HCT116 (cell line): ENCODE results near the gene OR5AC2. TPM values are rescaled to one million over a fixed set of nuclear protein-coding genes. Genes with fewer than 3 reads are reported as not detected.

ENCODE experiments used
- ATAC-seq: fragments of 200-7000 bp; cut with Tn5 transposase; 2 replicates; pipeline ENCODE4 v1.9.1; 2020; ENCODE audit warnings: mild to moderate bottlenecking, moderate library complexity
- BruUV-seq: library from RNA; stranded (reverse); fragments of 400-500 nt; replicated peaks from 2 replicates; lab custom pipeline; 2021; lab: Mats Ljungman, UMichigan
- CTCF ChIA-PET: fragments of 300-600 bp; sonication (Branson Sonifier 250); formaldehyde crosslinking; loops from one replicate; lab custom pipeline; 2021; ENCODE audit warnings: antibody characterized with exemption; lab: Charles Lee
- POLR2A ChIA-PET: fragments of 300-600, 350-600 bp; sonication (Branson Sonifier 250); formaldehyde crosslinking; loops from one replicate; lab custom pipeline; 2021; ENCODE audit warnings: antibody characterized with exemption; lab: Charles Lee
- RAD21 ChIA-PET, 2 experiments: fragments of 300-600 bp; sonication (Branson Sonifier 250); formaldehyde crosslinking; loops; one replicate each; lab custom pipeline; 2023; ENCODE audit warnings: low total read pairs in 2 of 2; ENCODE audit not compliant: uncharacterized antibody in 2 of 2, unreplicated experiment in 2 of 2, low non-redundant PET in 1 of 2; lab: Charles Lee
- DNase-seq: peaks from one replicate; pipeline ENCODE4 v3.0.0-alpha.2; 2010; ENCODE audit warnings: low read depth, low spot score
- H2AFZ ChIP-seq: fragments of 200-600 bp; shearing (Covaris generic), sonication (generic); 2 replicates; pipeline ENCODE4 v1.6.1; 2017; ENCODE audit warnings: low read depth, mixed run types, mixed read lengths, antibody characterized with exemption, low read length; ENCODE audit not compliant: poor library complexity, severe bottlenecking
- H3K27ac ChIP-seq: 2 replicates; pipeline ENCODE4 v1.5.1; 2012; ENCODE audit warnings: low read depth, low read length
- H3K27me3 ChIP-seq: fragments of 200-600 bp; sonication (generic); 2 replicates; pipeline ENCODE4 v1.6.1; 2016; ENCODE audit warnings: mixed run types, low read length, mixed read lengths; ENCODE audit not compliant: insufficient read depth
- H3K36me3 ChIP-seq, 2 experiments: fragments of 200-500 bp in 1 of 2; fragments of 200-600 bp in 1 of 2; sonication (Bioruptor generic) in 1 of 2; sonication (generic) in 1 of 2; 2 replicates each; pipeline versions ENCODE4 v1.5.1 to v1.6.1; 2014 to 2016; ENCODE audit warnings: low read length in 2 of 2, inconsistent platforms in 1 of 2, mixed read lengths in 1 of 2, mixed run types in 1 of 2; ENCODE audit not compliant: insufficient read depth in 2 of 2, control insufficient read depth in 1 of 2
- H3K4me1 ChIP-seq, 2 experiments: fragments of 200-600 bp in 1 of 2; sonication (generic) in 1 of 2; 2 replicates each; pipeline versions ENCODE4 v1.5.1 to v1.6.1; 2012 to 2017; ENCODE audit warnings: low read length in 2 of 2, inconsistent platforms in 1 of 2, mild to moderate bottlenecking in 1 of 2, mixed read lengths in 1 of 2, mixed run types in 1 of 2, moderate library complexity in 1 of 2; ENCODE audit not compliant: insufficient read depth in 2 of 2, control insufficient read depth in 1 of 2
- H3K4me2 ChIP-seq: fragments of 200-600 bp; sonication (generic); 2 replicates; pipeline ENCODE4 v1.6.1; 2017; ENCODE audit warnings: mixed run types, low read length, mixed read lengths
- H3K4me3 ChIP-seq, 2 experiments: fragments of 200-600 bp in 1 of 2; sonication (generic) in 1 of 2; replicated peaks in 1 of 2; 2 replicates each; pipeline ENCODE4 v1.5.1; 2011 to 2016; ENCODE audit warnings: low read length in 2 of 2, control low read depth in 1 of 2, low read depth in 1 of 2, mild to moderate bottlenecking in 1 of 2, mixed read lengths in 1 of 2, mixed run types in 1 of 2
- H3K79me2 ChIP-seq: fragments of 200-600 bp; sonication (generic); 2 replicates; pipeline ENCODE4 v1.6.1; 2017; ENCODE audit warnings: mild to moderate bottlenecking, mixed run types, low read length, moderate library complexity, mixed read lengths; ENCODE audit not compliant: insufficient read depth
- H3K9ac ChIP-seq: fragments of 200-600 bp; sonication (generic); 2 replicates; pipeline ENCODE4 v1.6.1; 2016; ENCODE audit warnings: low read length, mixed read lengths
- H3K9me2 ChIP-seq: fragments of 200-600 bp; sonication (generic), shearing (Covaris generic); 2 replicates; pipeline ENCODE4 v1.6.1; 2017; ENCODE audit warnings: mixed run types, mild to moderate bottlenecking, moderate library complexity; ENCODE audit not compliant: insufficient read depth
- H3K9me3 ChIP-seq, 2 experiments: fragments of 200-500 bp in 1 of 2; fragments of 200-600 bp in 1 of 2; sonication (Bioruptor generic) in 1 of 2; sonication (generic) in 1 of 2; 2 replicates each; pipeline ENCODE4 v1.6.1; 2014 to 2017; ENCODE audit warnings: low read length in 2 of 2, mixed read lengths in 2 of 2, inconsistent platforms in 1 of 2, low read depth in 1 of 2, mild to moderate bottlenecking in 1 of 2, mixed run types in 1 of 2, moderate library complexity in 1 of 2; ENCODE audit not compliant: control insufficient read depth in 1 of 2, insufficient read depth in 1 of 2
- H4K20me1 ChIP-seq: fragments of 200-600 bp; sonication (generic), shearing (Covaris generic); 2 replicates; pipeline ENCODE4 v1.6.1; 2017; ENCODE audit warnings: mixed run types, mild to moderate bottlenecking, moderate library complexity; ENCODE audit not compliant: insufficient read depth
- CBX3 ChIP-seq: IDR thresholded peaks from 2 replicates; pipeline ENCODE4 v1.6.1; 2012; ENCODE audit warnings: low read depth
- CEBPB ChIP-seq: IDR thresholded peaks from 2 replicates; pipeline ENCODE4 v1.6.1; 2012; ENCODE audit warnings: low read depth
- ELF1 ChIP-seq: IDR thresholded peaks from 2 replicates; pipeline ENCODE4 v1.6.1; 2012; ENCODE audit warnings: low read depth, borderline replicate concordance
- EZH2 ChIP-seq: fragments of 200-600 bp; sonication (generic); IDR thresholded peaks from 2 replicates; pipeline ENCODE4 v1.6.1; 2017; ENCODE audit warnings: antibody characterized with exemption, mixed run types
- EZH2phosphoT487 ChIP-seq: fragments of 200-600 bp; IDR thresholded peaks from 2 replicates; pipeline ENCODE4 v1.6.1; 2018; ENCODE audit warnings: antibody characterized with exemption, borderline replicate concordance
- FOSL1 ChIP-seq: IDR thresholded peaks from 2 replicates; pipeline ENCODE4 v1.6.1; 2012; ENCODE audit warnings: low read depth
- POLR2A ChIP-seq: IDR thresholded peaks from 2 replicates; pipeline ENCODE4 v1.7.0; 2011; ENCODE audit warnings: borderline replicate concordance; ENCODE audit not compliant: insufficient read depth, insufficient read length; ENCODE audit errors: extremely low read depth
- RAD21 ChIP-seq: IDR thresholded peaks from 2 replicates; pipeline ENCODE4 v1.6.1; 2012; ENCODE audit warnings: low read depth, mild to moderate bottlenecking
- REST ChIP-seq: IDR thresholded peaks from 2 replicates; pipeline ENCODE4 v1.6.1; 2012; ENCODE audit warnings: low read depth
- SIN3A ChIP-seq: IDR thresholded peaks from 2 replicates; pipeline ENCODE4 v1.6.1; 2012; ENCODE audit warnings: low read depth
- SP1 ChIP-seq: IDR thresholded peaks from 2 replicates; pipeline ENCODE4 v1.6.1; 2012; ENCODE audit warnings: low read depth
- TCF7L2 ChIP-seq: IDR thresholded peaks from 2 replicates; pipeline ENCODE4 v1.7.0; 2011; ENCODE audit warnings: borderline replicate concordance, inconsistent platforms; ENCODE audit not compliant: insufficient read depth, insufficient read length; ENCODE audit errors: extremely low read depth
- YY1 ChIP-seq: IDR thresholded peaks from 2 replicates; pipeline ENCODE4 v1.6.1; 2011; ENCODE audit warnings: low read length, low read depth, moderate library complexity, mild to moderate bottlenecking; ENCODE audit not compliant: insufficient replicate concordance; ENCODE audit errors: extremely low read depth
- ZBTB33 ChIP-seq: IDR thresholded peaks from 2 replicates; pipeline ENCODE4 v1.6.1; 2011; ENCODE audit warnings: mild to moderate bottlenecking, low read length, moderate library complexity; ENCODE audit not compliant: insufficient replicate concordance; ENCODE audit errors: extremely low read depth
- ZFX ChIP-seq: fragments of 450-650 bp; IDR thresholded peaks from 2 replicates; pipeline ENCODE4 v1.6.1; 2017
- intact Hi-C: fragments of 100-400 bp; cut with micrococcal nuclease; formaldehyde crosslinking; loops from 2 replicates; pipeline ENCODE4 v1.10.0; 2022
- total RNA-seq: library from RNA; stranded (reverse); gene quantifications from one replicate; pipeline ENCODE4 v1.2.1, GENCODE V29; 2021; ENCODE audit not compliant: unreplicated experiment
- TF ChIP-seq, protein P1 (sequence below): IDR thresholded peaks from 2 replicates; pipeline ENCODE4 v1.6.1; 2012
- TF ChIP-seq, protein P2 (sequence below): IDR thresholded peaks from 2 replicates; pipeline ENCODE4 v1.6.1; 2012

The OR5AC2 gene
- total RNA-seq, 1 experiment from 2014 or later: not detected

DNA sequence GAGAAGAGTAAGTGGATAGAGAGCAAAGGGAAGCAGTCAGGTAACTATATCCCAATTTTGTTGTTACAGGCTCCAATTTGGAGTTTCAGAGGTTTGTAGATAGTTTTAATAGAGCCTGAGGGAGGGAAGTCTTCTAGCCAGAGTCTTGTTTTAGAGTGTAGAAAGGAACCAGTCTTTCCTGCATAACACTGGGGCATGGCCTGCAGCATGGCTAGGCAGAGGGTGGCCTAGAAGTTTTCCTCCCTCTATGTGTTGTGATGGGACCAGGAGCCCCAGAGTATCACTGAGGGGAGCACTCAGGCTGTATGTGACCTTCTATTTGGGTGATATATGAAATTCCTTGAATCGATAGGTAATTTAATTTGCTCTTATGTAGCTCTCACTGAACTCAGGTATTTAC is 29.3 kb upstream of the OR5AC2 start:
- Histone ChIP-seq H4K20me1 (no peaks in the 10 kb centered on the region), H2AFZ (no peak overlapping the region), H3K9me3 (no peaks in the 10 kb centered on the region), H3K4me2 (no peak overlapping the region), H3K27ac (no peak overlapping the region), H3K79me2 (no peaks in the 10 kb centered on the region), H3K4me3 (no peak overlapping the region), H3K9me2 (no peaks in the 10 kb centered on the region), H3K36me3 (no peaks in the 10 kb centered on the region), H3K9ac (no peak overlapping the region), H3K4me1 (no peaks in the 10 kb centered on the region), H3K27me3 (no peaks in the 10 kb centered on the region)
- ATAC-seq: no peak
- intact Hi-C loops: loop anchor here (10.0 kb wide), 1 partner anchor 947 kb away; no protein-coding TSS in a partner anchor
- ChIA-PET POLR2A (no interaction called here), RAD21 (no interaction called here), CTCF (no interaction called here)
- TF ChIP-seq, protein P1, sequence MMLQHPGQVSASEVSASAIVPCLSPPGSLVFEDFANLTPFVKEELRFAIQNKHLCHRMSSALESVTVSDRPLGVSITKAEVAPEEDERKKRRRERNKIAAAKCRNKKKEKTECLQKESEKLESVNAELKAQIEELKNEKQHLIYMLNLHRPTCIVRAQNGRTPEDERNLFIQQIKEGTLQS: no peak
- TF ChIP-seq POLR2A: no peak
- TF ChIP-seq TCF7L2: no peak
- TF ChIP-seq SIN3A: no peak
- TF ChIP-seq ZBTB33: no peak
- no peak for TF ChIP-seq ZFX
- TF ChIP-seq SP1: no peak
- TF ChIP-seq CEBPB: no peak
- no peak for TF ChIP-seq FOSL1
- TF ChIP-seq ELF1: no peak
- no peak for TF ChIP-seq EZH2
- TF ChIP-seq, protein P2, sequence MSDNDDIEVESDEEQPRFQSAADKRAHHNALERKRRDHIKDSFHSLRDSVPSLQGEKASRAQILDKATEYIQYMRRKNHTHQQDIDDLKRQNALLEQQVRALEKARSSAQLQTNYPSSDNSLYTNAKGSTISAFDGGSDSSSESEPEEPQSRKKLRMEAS: no peak
- TF ChIP-seq CBX3: no peak
- TF ChIP-seq EZH2phosphoT487: no peak
- no peak for TF ChIP-seq REST
- no peak for TF ChIP-seq RAD21
- no peak for TF ChIP-seq YY1
- DNase-seq: no peak
- BruUV-seq: no TSS peak
